ENCODE measurements around the gene TRA2B.

Gene TRA2B

GRCh38 chr3:185949515-185949914 is 11.7 kb upstream of the TRA2B start:
- no peak for DNase-seq

DNA sequence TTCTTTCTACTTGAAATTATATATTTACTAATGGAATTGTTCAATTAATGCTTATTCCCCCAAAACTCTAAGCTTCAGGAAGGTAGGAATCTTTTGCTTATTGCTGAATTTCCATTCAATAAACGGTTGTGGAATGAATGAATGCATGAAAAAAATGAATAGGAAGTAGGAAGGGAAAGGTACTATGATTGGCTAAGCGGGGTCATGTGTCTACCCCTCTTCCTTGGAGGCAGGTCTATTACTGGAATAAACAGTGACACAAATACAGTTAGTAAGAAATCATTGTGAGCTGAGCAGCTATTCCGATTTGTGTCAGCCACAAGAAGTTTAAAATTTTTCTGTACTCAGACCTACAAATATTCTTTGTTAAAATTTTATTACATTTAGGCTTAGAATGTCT is 10.5 kb upstream of the TRA2B start:
- no peak for DNase-seq

GRCh38 chr3:185943760-185944106 is 5.9 kb upstream of the TRA2B start:
- DNase-seq: no peak

DNA sequence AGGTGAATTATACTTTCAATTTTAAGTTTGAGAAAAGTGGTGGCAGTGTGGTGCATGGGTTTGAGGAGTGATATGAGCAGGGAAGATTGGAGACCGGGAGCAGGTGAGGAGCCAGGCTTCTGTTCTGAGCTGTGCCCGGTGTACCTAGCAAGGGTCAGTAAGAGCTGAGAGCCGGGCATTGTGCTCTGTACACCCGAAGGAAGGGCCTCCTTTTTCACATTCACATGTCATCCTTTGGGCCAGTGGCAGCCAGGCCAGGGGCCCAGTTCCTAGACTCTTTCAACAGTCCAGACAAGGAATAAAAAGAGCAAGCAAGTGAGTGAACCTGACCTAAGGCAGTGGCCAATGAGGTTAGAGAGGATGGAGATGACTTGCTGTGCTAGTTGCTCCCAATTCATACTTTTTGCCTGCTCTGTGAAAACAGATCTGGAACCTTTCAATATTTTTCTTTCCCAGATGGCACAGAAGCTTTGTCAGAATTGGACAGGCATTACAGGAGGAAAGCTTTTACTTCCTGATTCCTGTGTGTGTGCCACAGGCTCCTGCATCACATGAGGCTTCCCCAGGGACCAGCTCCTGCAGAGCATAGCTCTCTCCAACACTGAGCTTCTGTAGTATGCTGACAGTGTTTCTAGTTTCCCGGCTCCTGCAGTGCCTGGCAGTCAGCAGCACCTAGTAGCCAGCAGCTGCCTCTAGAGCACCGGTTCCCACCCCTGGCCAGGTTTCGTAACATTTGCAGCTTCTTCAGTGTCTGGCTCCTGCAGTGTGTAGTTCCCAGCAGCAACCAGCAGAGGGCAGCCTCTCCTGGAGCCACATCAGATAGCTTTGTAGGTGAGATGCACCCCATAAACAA is 5.3 kb upstream of the TRA2B start:
- DNase-seq: peak; percentile 85

GRCh38 chr3:185942396-185942795 is 4.6 kb upstream of the TRA2B start:
- DNase-seq: no peak

DNA sequence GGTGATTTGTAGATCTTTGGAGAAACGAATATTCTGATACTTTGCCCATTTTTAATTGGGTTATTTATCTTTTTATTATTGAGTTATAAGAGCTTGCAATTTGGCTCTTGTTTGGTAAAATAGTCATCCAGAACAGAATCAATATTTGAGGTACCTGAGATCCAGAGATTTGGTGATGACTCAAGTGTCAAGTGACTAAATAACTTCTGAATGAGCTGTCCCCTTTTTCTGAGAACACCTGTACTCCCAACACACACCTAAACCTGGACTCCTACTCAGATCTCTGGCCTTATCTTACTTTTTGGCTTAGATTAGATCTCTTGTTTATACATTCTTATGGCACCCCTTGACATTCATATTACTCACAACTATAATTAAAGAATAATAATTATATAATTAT is 3.1 kb upstream of the TRA2B start:
- no peak for DNase-seq

DNA sequence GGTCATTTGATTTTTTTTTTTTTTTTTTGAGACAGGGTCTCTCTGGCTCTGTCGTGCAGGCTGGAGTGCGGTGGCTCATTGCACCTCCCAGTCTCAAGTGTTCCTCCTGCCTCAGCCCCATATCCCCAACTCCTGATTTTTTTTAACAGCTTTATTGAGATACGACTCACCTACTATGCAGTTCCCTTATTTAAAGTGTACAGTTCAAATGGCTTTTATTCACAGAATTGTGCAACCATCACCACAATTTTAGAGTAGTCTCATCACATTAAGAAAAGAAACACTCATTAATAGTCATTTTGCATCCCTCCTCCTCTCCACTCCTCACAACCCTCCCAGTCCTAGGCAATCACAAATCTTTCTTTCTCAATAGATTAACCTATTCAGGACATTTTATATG is 1.9 kb upstream of the TRA2B start:
- DNase-seq: no peak

- DNase-seq: peak; percentile 83
These were observed 763 bp downstream of the TRA2B start for GRCh38 chr3:185936814-185937688.

GRCh38 chr3:185936273-185936629 is 1.6 kb downstream of the TRA2B start:
- no peak for DNase-seq

- no peak for DNase-seq
These were observed 2.1 kb downstream of the TRA2B start for GRCh38 chr3:185935465-185936272.

DNA sequence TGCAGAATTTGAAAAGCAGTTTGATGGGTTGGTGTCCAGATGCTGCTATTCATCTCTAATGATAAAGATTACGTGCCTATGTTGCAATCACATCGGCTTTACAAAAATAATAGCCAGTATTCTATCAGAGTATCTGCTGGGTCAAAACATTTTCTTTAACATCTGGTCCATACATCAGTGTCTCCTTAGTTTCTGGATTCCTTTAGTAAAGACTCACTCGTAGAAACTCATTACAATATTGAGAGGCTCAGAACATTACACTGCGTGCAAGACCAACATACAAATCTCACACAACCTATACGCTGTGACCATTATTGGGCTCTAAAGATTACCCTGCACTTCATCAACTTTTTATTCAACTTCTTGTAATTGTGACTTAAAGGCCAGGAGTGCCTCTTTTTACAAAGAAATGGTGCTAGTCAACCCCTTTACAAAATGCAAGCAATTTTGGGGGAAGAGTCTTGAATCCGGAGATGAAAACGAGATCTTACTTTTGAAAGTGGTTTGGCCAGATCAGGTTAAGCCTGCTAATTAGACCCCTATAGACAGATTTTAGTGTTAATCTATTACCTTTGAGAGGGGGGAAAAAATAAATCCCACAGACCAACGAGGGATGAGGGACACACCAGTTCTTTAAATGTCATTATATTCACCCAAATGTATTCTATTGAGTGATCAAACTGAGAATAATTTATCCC is 2.9 kb downstream of the TRA2B start:
- DNase-seq: no peak

DNA sequence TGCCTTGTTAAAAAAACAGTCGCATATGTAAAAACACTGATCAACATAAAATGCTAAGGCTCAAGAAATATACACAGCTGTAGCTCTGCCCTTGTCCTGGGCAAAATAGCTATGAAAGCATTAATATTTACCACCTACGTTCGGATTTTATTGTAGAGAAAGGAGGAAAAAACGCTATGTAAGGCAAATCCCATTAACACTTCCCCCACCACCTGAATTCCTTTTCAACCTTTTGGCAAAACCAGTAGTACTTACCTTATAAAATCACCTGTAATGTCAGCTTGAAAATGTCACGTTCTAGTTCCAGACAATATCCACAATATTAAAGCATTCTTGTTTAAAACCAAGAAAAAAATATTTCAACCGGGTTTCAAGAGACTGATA is 3.6 kb downstream of the TRA2B start:
- no peak for DNase-seq

DNA sequence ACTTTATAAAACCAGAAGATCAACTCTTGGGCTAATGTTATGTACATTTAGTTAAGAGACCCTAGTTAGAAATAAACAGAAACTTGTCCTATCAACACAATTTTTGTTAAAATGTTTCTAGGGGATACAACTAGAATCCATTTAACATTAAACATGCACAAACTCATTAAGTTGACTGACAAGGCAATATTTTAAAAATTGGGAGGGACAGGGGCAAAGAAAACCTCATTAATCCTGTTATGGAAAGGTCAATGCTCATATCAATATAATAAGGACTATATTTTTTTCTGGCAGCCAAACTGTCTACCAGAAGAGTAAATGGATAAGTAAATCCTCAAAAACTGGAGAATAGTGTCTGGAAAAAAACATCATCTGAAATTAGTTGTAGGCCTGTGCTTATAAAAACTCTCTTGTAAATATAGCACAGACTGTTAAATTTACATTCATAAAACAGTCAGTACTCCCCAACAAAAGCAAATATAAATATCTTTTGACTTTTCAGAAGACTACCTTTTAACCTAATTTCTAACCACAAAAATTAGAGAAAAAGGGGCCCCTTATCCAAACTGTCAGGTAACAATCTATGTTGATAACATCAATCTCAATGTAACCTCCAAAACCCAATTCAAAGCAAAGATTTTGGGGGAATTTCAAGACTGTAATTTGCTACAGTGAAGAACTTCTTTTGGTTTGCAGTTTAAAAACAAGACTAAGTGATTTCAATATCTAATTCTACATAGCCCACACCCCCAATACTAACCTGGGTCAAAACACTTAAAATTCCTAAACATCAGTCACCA is 4.2 kb downstream of the TRA2B start:
- no peak for DNase-seq

GRCh38 chr3:185931777-185932612 is 5.8 kb downstream of the TRA2B start:
- DNase-seq: no peak

DNA sequence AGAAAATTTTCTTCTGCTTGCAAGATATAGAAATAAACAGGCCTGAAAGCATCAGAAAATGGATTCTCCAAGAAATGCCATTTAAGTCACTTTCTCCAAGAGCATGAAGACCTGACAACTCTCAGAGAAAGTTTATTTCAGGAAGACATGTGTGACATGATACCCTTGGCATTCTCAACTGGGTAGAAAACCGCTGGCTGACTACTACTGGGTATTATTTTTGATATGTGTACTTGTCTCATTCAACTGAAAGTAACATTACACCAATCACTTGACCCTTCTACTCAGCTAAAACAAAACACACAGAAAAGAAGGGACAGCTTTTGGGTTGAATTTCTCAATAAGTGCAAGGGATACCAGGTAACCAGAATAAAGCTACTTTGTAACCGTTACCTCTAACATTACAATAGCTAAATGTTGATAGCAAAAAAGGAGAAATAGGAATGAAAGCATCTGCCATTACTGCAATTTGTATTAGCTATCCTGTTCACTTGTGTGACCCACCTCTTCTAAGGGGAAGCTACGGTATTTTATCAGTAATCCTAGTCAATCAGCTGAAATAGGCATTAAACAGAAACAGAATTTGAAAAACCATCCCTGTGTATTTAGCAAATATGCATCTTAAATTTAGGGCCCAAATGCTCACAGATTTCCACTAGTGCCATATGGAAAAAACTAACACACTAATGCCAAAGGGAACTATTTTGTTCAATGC is 7.3 kb downstream of the TRA2B start:
- DNase-seq: no peak

DNA sequence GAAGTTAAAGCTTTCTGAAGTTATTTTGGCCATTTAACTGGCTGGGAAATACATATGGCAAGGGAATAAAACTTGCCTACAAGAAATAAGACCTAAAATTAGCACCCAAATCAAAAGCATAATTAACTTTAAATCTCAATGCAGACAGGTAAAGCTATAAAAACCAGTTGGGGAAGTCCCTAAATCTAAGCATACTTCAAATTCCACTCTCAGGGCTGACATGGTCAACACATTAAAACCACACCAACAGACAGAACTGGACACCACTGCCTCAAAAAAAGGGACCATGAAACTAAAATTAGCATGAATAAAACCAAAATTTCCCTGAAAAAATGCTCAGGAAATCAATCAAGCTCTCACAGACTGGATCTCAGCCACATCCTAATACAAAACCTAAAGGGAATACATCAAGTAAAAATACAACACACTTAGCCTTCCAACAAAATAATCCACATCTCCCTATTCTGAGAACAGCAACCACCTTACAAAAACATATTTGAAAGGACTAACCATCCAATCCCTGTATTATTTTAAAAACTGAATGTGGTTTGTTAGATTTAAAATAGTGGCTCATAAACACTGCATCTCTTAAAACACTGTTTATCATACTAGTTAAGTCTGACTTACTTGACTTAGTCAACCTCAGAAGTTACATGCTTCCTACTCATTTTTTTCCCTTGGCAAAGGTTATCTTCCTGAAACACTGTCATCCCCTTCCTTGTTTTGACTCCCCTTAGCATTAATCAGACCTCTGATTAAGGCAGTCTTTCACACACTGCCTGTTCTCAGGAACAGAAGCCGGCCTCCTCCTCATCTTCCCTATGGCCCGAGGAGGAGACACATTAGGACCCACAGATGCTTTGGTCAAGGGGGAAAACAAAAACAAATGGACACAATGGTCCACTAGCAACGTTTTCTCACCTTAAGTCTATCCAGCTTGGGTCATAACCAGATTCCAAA is 8.3 kb downstream of the TRA2B start:
- DNase-seq: no peak

DNA sequence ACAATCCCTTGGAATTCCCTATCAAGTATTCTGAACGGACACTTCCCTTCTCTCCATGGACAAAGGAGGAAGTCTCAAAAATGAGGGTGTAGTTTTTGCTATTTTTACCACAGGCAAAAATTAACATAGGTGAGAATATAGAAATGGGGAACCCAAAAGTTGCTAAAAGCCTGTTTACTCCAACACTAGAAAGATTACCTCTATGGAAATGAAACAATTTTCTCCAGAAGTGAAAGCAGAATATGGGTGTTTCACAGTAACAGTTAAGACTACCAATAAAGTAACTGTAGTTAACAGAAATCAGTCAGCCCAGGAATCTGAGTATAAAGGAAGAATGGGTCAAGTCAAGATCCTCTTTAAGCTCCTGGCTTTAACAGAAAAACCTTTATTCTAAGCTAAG is 9.3 kb downstream of the TRA2B start:
- DNase-seq: no peak

GRCh38 chr3:185927501-185928200 is 10.2 kb downstream of the TRA2B start:
- DNase-seq: no peak
